GM12801 (cell line): ENCODE data around the gene ZNF443.

Experiments used
- TF ChIP-seq, protein P1 (sequence below): IDR thresholded peaks from one replicate; pipeline ENCODE4 v1.5.1; 2011; ENCODE audit warnings: control low read depth; ENCODE audit not compliant: insufficient read length; ENCODE audit errors: extremely low read depth

The ZNF443 gene

GRCh38 chr19:12425236-12425887 is 15.5 kb downstream of the ZNF443 start:
- TF ChIP-seq, protein P1, sequence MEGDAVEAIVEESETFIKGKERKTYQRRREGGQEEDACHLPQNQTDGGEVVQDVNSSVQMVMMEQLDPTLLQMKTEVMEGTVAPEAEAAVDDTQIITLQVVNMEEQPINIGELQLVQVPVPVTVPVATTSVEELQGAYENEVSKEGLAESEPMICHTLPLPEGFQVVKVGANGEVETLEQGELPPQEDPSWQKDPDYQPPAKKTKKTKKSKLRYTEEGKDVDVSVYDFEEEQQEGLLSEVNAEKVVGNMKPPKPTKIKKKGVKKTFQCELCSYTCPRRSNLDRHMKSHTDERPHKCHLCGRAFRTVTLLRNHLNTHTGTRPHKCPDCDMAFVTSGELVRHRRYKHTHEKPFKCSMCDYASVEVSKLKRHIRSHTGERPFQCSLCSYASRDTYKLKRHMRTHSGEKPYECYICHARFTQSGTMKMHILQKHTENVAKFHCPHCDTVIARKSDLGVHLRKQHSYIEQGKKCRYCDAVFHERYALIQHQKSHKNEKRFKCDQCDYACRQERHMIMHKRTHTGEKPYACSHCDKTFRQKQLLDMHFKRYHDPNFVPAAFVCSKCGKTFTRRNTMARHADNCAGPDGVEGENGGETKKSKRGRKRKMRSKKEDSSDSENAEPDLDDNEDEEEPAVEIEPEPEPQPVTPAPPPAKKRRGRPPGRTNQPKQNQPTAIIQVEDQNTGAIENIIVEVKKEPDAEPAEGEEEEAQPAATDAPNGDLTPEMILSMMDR, result no peak

- TF ChIP-seq, protein P1, result no peak
These were observed 28.9 kb downstream of the ZNF443 start for GRCh38 chr19:12411893-12412292.

GRCh38 chr19:12400633-12401502 is 40.0 kb downstream of the ZNF443 start, which contains the start of gene ZNF799:
Gene ZNF799, minus strand, starts transcription at chr19:12401271. Its CDS starts 201 bp downstream, at chr19:12401070.
- TF ChIP-seq, protein P1, result no peak

DNA sequence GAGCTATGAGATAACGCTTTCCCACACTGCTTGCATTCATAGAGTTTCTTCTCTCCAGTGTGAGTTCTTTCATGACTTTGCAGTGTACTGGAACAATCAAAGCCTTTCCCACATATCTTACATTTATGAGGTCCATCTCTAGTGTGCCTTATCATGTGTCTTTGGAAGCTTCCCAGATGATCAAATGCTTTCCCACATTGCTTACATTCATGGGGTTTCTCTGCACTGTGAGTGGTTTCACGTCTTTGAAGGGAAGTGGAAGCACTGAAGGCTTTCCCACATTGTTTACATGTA is 60.4 kb downstream of the ZNF443 start:
- TF ChIP-seq, protein P1, result no peak

DNA sequence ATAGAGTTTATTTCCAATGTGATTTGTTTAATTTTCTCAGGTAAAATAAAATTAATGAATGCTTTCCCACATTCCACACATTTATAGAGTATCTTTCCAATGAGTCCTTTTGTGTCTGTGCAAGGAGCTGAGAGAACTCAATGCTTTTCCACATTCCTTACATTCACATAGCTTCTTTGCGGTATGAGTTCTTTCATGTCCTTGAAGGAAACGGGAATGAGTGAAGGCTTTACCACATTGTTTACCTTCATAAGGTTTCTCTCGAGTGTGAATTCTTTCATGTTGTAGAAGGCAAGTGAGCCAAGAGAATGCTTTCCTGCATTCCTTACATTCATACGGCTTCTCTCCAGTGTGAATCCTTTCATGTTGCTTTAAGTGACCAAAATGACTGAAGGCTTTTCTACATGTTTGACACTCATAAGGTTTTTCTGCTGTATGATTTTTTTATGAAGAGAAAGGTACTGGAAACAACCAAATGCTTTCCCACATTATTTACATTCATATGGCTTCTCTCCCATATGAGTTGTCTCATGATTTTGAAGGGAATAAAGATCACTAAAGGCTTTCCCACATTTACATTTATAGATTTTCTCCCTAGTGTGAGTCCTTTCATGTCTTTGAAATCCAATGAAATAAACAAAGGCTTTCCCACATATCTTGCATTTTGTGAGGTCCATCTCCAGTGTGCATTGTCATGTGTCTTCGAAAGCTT is 60.9 kb downstream of the ZNF443 start:
- TF ChIP-seq, protein P1, result no peak
